Type B pancreatic cell (in vitro differentiated cells): ENCODE results near the gene PPRC1. TPM values are rescaled to one million over a fixed set of nuclear protein-coding genes. Genes with fewer than 3 reads are reported as not detected.

Source experiments
- DNase-seq: peaks from one replicate; pipeline ENCODE4 v3.0.0; 2021; ENCODE audit warnings: mixed read lengths; ENCODE audit not compliant: unreplicated experiment; ENCODE audit errors: extremely low spot score
- H3K27ac Mint-ChIP-seq: 2 replicates; pipeline ENCODE4 v1.8.0; 2021; ENCODE audit warnings: mild to moderate bottlenecking, mixed read lengths
- H3K27me3 Mint-ChIP-seq: 2 replicates; pipeline ENCODE4 v1.8.0; 2021; ENCODE audit warnings: mixed read lengths
- H3K36me3 Mint-ChIP-seq: 2 replicates; pipeline ENCODE4 v1.8.0; 2021; ENCODE audit warnings: mixed read lengths
- H3K4me1 Mint-ChIP-seq: one replicate; pipeline ENCODE4 v1.8.0; 2021; ENCODE audit warnings: mixed read lengths; ENCODE audit not compliant: unreplicated experiment
- H3K4me3 Mint-ChIP-seq: 2 replicates; pipeline ENCODE4 v1.8.0; 2021; ENCODE audit warnings: mild to moderate bottlenecking, mixed read lengths
- H3K9me3 Mint-ChIP-seq: 2 replicates; pipeline ENCODE4 v1.8.0; 2021; ENCODE audit warnings: mixed read lengths
- long read RNA-seq: library from polyadenylated mRNA; unstranded; transcript quantifications from one replicate; pipeline ENCODE4 v2.0.0, GENCODE V29; 2020
- total RNA-seq: library from RNA; stranded (reverse); gene quantifications from 2 replicates; pipeline ENCODE4 v1.2.1, GENCODE V29; 2021; ENCODE audit warnings: low replicate concordance
- TF ChIP-seq, protein P1 (sequence below): fragments of 200-600 bp; sonication (generic); conservative IDR thresholded peaks from 2 replicates; pipeline ENCODE4 v1.5.0; 2021; ENCODE audit warnings: antibody characterized with exemption, mild to moderate bottlenecking

The PPRC1 gene, protein sequence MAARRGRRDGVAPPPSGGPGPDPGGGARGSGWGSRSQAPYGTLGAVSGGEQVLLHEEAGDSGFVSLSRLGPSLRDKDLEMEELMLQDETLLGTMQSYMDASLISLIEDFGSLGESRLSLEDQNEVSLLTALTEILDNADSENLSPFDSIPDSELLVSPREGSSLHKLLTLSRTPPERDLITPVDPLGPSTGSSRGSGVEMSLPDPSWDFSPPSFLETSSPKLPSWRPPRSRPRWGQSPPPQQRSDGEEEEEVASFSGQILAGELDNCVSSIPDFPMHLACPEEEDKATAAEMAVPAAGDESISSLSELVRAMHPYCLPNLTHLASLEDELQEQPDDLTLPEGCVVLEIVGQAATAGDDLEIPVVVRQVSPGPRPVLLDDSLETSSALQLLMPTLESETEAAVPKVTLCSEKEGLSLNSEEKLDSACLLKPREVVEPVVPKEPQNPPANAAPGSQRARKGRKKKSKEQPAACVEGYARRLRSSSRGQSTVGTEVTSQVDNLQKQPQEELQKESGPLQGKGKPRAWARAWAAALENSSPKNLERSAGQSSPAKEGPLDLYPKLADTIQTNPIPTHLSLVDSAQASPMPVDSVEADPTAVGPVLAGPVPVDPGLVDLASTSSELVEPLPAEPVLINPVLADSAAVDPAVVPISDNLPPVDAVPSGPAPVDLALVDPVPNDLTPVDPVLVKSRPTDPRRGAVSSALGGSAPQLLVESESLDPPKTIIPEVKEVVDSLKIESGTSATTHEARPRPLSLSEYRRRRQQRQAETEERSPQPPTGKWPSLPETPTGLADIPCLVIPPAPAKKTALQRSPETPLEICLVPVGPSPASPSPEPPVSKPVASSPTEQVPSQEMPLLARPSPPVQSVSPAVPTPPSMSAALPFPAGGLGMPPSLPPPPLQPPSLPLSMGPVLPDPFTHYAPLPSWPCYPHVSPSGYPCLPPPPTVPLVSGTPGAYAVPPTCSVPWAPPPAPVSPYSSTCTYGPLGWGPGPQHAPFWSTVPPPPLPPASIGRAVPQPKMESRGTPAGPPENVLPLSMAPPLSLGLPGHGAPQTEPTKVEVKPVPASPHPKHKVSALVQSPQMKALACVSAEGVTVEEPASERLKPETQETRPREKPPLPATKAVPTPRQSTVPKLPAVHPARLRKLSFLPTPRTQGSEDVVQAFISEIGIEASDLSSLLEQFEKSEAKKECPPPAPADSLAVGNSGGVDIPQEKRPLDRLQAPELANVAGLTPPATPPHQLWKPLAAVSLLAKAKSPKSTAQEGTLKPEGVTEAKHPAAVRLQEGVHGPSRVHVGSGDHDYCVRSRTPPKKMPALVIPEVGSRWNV (N-terminal part only)
- total RNA-seq, result 48.6 and 51.6 TPM in 2 replicates
- long read RNA-seq, partial matches to known transcripts, result 5 of 8 reads
- long read RNA-seq, other reads (novel, unspliced or antisense), result 2 of 8 reads

DNA sequence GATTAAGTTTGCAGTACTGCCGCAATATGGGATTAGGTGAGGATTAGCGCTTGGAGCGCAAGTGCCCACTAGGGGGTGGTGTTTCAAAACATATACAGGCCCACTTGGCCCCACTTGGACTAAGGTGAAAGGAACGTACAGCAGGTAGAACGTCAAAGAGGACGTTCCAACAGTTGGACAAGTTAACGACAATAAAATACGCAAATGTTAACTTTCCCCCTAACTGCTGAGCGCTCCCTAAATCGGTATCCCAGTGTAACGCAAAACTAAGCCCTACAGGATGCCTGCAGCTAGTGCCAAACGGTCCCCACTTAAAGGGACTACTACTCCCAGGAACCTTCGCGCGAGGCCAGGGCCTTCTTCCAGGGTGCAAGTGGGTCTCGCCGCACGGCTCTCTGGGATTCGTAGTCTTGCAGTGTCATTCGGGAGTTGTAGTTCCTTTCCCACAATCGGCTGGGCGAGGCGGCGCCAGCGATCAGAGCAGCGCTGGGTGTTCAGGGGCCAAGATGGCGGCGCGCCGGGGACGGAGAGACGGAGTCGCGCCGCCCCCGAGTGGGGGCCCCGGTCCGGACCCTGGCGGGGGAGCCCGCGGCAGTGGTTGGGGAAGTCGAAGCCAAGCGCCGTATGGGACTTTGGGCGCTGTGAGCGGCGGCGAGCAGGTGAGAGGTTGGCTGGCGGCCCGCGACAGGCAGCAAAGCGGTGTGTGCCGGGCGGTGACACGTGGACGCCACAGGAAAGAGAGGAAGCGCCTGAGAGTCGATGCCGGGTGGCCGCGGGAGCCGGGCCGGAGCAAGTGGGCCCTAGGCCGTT lies at the start of gene PPRC1:
PPRC1 (plus strand) TSS at position 478 of the 810 bp plus-strand sequence; CDS start at position 507, 29 bp downstream.
- Mint-ChIP-seq H3K4me3 (peak within 1 kb of the TSS; percentile 99), H3K36me3 (peaks cover 8% of the 10 kb centered on the region), H3K27me3 (peaks cover 3% of the 10 kb centered on the region), H3K27ac (peak within 1 kb of the TSS; percentile 100), H3K4me1 (peaks cover 21% of the 10 kb centered on the region), H3K9me3 (no peaks in the 10 kb centered on the region)
- TF ChIP-seq, protein P1, sequence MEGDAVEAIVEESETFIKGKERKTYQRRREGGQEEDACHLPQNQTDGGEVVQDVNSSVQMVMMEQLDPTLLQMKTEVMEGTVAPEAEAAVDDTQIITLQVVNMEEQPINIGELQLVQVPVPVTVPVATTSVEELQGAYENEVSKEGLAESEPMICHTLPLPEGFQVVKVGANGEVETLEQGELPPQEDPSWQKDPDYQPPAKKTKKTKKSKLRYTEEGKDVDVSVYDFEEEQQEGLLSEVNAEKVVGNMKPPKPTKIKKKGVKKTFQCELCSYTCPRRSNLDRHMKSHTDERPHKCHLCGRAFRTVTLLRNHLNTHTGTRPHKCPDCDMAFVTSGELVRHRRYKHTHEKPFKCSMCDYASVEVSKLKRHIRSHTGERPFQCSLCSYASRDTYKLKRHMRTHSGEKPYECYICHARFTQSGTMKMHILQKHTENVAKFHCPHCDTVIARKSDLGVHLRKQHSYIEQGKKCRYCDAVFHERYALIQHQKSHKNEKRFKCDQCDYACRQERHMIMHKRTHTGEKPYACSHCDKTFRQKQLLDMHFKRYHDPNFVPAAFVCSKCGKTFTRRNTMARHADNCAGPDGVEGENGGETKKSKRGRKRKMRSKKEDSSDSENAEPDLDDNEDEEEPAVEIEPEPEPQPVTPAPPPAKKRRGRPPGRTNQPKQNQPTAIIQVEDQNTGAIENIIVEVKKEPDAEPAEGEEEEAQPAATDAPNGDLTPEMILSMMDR, result peak; percentile 100
- peak; percentile 96 for DNase-seq

DNA sequence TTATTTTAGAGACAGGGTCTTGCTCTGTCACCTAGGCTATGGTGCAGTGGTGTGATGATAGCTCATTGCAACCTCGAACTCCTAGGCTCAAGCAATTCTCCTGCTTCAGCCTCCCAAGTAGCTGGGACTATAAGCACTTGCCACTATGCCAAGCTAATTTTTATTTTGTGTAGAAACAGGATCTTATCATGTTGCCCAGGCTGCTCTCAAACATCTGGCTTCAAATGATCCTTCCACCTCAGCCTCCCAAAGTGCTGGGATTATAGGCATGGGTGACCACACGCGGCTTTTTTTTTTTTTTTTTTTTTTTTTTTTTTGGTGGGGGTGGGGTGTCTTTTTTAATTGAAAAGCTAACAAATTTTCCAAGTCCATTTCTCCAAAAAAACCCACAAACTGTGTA lies 49.3 kb upstream of the PPRC1 start:
- H3K27ac Mint-ChIP-seq, result no peak overlapping the region
- no peak overlapping the region for H3K4me3 Mint-ChIP-seq
- H3K9me3 Mint-ChIP-seq, result no peaks in the 10 kb centered on the region
- no peaks in the 10 kb centered on the region for H3K27me3 Mint-ChIP-seq
- TF ChIP-seq, protein P1, result no peak
- H3K36me3 Mint-ChIP-seq, result no peaks in the 10 kb centered on the region
- no peak for DNase-seq
- H3K4me1 Mint-ChIP-seq, result no peaks in the 10 kb centered on the region

DNA sequence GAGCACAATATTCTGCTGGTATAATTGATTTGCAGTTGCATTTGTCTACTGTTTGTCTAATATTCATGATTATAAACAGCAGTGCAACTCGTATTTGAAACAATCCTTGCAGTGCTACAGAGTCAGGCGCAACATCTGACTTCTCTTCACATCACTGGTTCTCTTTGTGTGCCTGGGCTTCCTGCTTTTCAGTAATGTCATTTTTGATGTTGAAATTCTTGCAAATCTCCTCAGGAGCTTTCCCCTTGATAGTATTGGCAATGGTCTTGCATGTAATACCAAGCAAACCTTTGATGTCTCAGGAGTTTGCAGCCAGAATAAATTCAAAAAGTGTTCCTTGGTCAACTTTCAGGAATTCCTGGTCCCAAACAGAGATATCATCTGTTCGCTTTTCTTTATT lies 47.5 kb upstream of the PPRC1 start:
- TF ChIP-seq, protein P1, result no peak
- Mint-ChIP-seq H3K4me3 (no peak overlapping the region), H3K9me3 (no peaks in the 10 kb centered on the region), H3K27ac (no peak overlapping the region), H3K27me3 (no peaks in the 10 kb centered on the region), H3K36me3 (no peaks in the 10 kb centered on the region), H3K4me1 (no peaks in the 10 kb centered on the region)
- no peak for DNase-seq

DNA sequence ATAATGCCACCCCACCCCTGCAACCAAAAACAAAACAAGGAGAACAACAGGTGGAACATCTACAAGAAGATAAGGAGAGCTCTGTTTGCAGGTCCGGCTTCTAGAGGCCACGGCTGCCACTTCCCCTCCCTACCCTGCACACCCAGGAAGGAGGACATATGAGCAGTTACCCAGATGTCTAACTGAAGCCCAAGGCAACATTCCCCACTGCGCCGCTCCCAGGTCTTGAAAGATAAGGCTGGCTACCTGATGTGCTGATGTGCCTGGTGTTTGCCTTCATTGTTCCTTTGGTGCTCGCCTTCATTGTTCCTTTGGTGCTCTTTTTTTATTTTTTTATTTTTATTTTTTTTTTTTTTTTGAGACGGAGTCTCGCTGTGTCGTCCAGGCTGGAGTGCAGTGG lies 46.6 kb upstream of the PPRC1 start:
- no peak overlapping the region for H3K27ac Mint-ChIP-seq
- no peak for DNase-seq
- no peaks in the 10 kb centered on the region for H3K27me3 Mint-ChIP-seq
- no peaks in the 10 kb centered on the region for H3K4me1 Mint-ChIP-seq
- TF ChIP-seq, protein P1, result no peak
- peaks cover 4% of the 10 kb centered on the region for H3K36me3 Mint-ChIP-seq
- no peak overlapping the region for H3K4me3 Mint-ChIP-seq
- no peaks in the 10 kb centered on the region for H3K9me3 Mint-ChIP-seq
